K562 (cell line): ENCODE measurements around the gene ZCWPW1. TPM values are rescaled to one million over a fixed set of nuclear protein-coding genes. Genes with fewer than 3 reads are reported as not detected.
A peak's percentile ranks its signal among the peaks of the same experiment; 100 is the strongest.

Source experiments
- ETS1 ChIP-seq: conservative IDR thresholded peaks from 2 replicates; pipeline ENCODE4 v1.6.1; 2011; ENCODE audit warnings: low read depth, mild to moderate bottlenecking, low read length; ENCODE audit not compliant: control insufficient read depth
- HOXB6 ChIP-seq: fragments of 250-450 bp; sonication (Bioruptor Pico); IDR thresholded peaks from 2 replicates; pipeline ENCODE4 v1.5.1; 2022; ENCODE audit warnings: mild to moderate bottlenecking, borderline replicate concordance
- ILF3 ChIP-seq: fragments of 450-650 bp; IDR thresholded peaks from 2 replicates; pipeline ENCODE4 v1.6.1; 2018; ENCODE audit warnings: antibody characterized with exemption, mild to moderate bottlenecking, moderate library complexity, borderline replicate concordance
- MAX ChIP-seq: sonication (generic); formaldehyde crosslinking; IDR thresholded peaks from 2 replicates; pipeline ENCODE4 v1.9.0; 2022; ENCODE audit warnings: mild to moderate bottlenecking, missing genetic modification reagents
- NFATC3 ChIP-seq: fragments of 450-650 bp; IDR thresholded peaks from 2 replicates; pipeline ENCODE4 v1.6.1; 2017; ENCODE audit warnings: mild to moderate bottlenecking
- NRF1 ChIP-seq, 2 experiments: fragments of 450-650 bp; IDR thresholded peaks in 1 of 2; conservative IDR thresholded peaks in 1 of 2; 2 replicates each; pipeline ENCODE4 v1.6.1; 2014; ENCODE audit warnings: mild to moderate bottlenecking in 2 of 2
- POLR2B ChIP-seq: fragments of 450-650 bp; IDR thresholded peaks from 2 replicates; pipeline ENCODE4 v1.6.1; 2018; ENCODE audit warnings: low read depth; ENCODE audit not compliant: partially characterized antibody
- SMARCE1 ChIP-seq: fragments of 450-650 bp; IDR thresholded peaks from 2 replicates; pipeline ENCODE4 v1.7.1; 2016; ENCODE audit warnings: mild to moderate bottlenecking
- SUPT5H ChIP-seq: fragments of 450-650 bp; IDR thresholded peaks from 2 replicates; pipeline ENCODE4 v1.6.1; 2016
- TRIM28 ChIP-seq: fragments of 450-650 bp; IDR thresholded peaks from 2 replicates; pipeline ENCODE4 v1.6.1; 2017
- ZKSCAN1 ChIP-seq: fragments of 150-350 bp; IDR thresholded peaks from 2 replicates; pipeline ENCODE4 v1.6.1; 2016; ENCODE audit warnings: low read depth, low read length
- ZNF707 ChIP-seq: fragments of 250-450 bp; sonication (Bioruptor Pico); conservative IDR thresholded peaks from 2 replicates; pipeline ENCODE4 v1.8.0; 2022; ENCODE audit warnings: inconsistent platforms, mild to moderate bottlenecking, moderate library complexity
- ZNF76 ChIP-seq: fragments of 250-450 bp; sonication (Bioruptor Pico); IDR thresholded peaks from 2 replicates; pipeline ENCODE4 v1.4.0; 2020; ENCODE audit warnings: mild to moderate bottlenecking, moderate library complexity, borderline replicate concordance
- polyA plus RNA-seq, 8 experiments: library from polyadenylated mRNA; depleted of rRNA in 4 of 8; stranded (reverse) in 5 of 8; unstranded in 3 of 8; fragments of >200 nt; fragmentation: Nextera tagmentation in 2 of 8; fragmentation: Illumina TruSeq in 1 of 8; extraction: Ambion mirVana in 2 of 8; extraction: Trizol in 1 of 8; gene quantifications; 2 replicates each; pipeline versions ENCODE4 v1.2.1 to v1.2.3, GENCODE V29; 2011 to 2014; ENCODE audit warnings: inconsistent platforms in 1 of 8, missing spikeins in 1 of 8
- total RNA-seq, 7 experiments: library from RNA; depleted of rRNA in 6 of 7; stranded (reverse); fragments of >200 nt in 6 of 7; fragmentation: Illumina TruSeq in 2 of 7; extraction: Trizol in 2 of 7; gene quantifications; 2 replicates each; pipeline versions ENCODE4 v1.2.1 to v1.2.3, GENCODE V29; 2011 to 2021; ENCODE audit warnings: low replicate concordance in 1 of 7
- TF ChIP-seq, protein P1 (sequence below), 2 experiments: fragments of 450-650 bp; formaldehyde crosslinking in 1 of 2; IDR thresholded peaks; 2 replicates each; pipeline versions ENCODE4 v1.4.0 to v1.6.1; 2014 to 2020; ENCODE audit warnings: mild to moderate bottlenecking in 2 of 2, borderline replicate concordance in 1 of 2, low read depth in 1 of 2

Gene ZCWPW1
- total and polyA plus RNA-seq, 9 of the 15 experiments (the other 6 are each of a cell fraction or from before 2014, with no cell fraction given), result 0.18 to 1.7 (median 1.2) TPM

DNA sequence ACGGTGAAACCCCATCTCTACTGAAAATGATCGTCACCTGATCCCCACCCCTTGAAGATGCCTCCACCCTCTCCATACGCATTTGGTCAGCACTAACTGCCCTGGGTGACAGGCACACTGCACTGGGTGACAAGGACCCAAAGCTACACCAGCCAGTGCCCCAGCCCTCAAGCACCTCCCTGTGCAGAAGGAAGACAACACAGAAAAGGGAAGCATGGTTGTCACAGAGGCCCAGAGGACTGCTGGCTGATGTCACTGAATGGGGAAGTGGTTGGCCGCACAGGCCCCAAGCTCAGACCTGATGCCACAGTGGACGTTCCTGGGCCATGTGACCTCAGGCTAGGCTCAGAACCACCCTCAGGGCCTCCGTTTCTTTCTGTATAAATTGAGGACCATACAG, 59.4 kb downstream of the ZCWPW1 start (continued):
- TF ChIP-seq, protein P1, sequence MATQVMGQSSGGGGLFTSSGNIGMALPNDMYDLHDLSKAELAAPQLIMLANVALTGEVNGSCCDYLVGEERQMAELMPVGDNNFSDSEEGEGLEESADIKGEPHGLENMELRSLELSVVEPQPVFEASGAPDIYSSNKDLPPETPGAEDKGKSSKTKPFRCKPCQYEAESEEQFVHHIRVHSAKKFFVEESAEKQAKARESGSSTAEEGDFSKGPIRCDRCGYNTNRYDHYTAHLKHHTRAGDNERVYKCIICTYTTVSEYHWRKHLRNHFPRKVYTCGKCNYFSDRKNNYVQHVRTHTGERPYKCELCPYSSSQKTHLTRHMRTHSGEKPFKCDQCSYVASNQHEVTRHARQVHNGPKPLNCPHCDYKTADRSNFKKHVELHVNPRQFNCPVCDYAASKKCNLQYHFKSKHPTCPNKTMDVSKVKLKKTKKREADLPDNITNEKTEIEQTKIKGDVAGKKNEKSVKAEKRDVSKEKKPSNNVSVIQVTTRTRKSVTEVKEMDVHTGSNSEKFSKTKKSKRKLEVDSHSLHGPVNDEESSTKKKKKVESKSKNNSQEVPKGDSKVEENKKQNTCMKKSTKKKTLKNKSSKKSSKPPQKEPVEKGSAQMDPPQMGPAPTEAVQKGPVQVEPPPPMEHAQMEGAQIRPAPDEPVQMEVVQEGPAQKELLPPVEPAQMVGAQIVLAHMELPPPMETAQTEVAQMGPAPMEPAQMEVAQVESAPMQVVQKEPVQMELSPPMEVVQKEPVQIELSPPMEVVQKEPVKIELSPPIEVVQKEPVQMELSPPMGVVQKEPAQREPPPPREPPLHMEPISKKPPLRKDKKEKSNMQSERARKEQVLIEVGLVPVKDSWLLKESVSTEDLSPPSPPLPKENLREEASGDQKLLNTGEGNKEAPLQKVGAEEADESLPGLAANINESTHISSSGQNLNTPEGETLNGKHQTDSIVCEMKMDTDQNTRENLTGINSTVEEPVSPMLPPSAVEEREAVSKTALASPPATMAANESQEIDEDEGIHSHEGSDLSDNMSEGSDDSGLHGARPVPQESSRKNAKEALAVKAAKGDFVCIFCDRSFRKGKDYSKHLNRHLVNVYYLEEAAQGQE (IDR thresholded peaks at IDR 0.05; ENCODE audit: borderline replicate concordance), result no peak; the same call in 1 of the 2 replicates
- TF ChIP-seq, protein P1 (CRISPR knock-in tag; IDR thresholded peaks at IDR 0.05; ENCODE audit: low read depth), result no peak
- TF ChIP-seq SMARCE1 (no peak), ZKSCAN1 (no peak), ILF3 (0 out of 2 replicates have a peak, but pooled peaks have one; percentile 15), TRIM28 (no peak), ZNF76 (no peak), NRF1 (conservative IDR thresholded peaks at IDR 0.05 in 1 of 2, IDR thresholded peaks at IDR 0.05 in 1 of 2) (peak in 1 of 2 experiments; percentile 25; a peak in 2 of 4 replicates), HOXB6 (CRISPR knock-in tag) (no peak), SUPT5H (peak; percentile 46), ZNF707 (CRISPR knock-in tag) (no peak), NFATC3 (no peak), MAX (CRISPR knock-in tag) (peak; percentile 81), ETS1 (no peak), POLR2B (peak; percentile 37)
- TF ChIP-seq, all 486 proteins: peak for 21
